NT2/D1 (cell line): ENCODE data around the gene SLC38A8.

Source experiments
- DNase-seq: peaks from one replicate; pipeline ENCODE4 v3.0.0-alpha.2; 2011; ENCODE audit warnings: low read depth, low spot score
- H3K27me3 ChIP-seq: 2 replicates; pipeline ENCODE4 v1.6.0; 2011; ENCODE audit warnings: mild to moderate bottlenecking; ENCODE audit not compliant: insufficient read length, insufficient read depth
- H3K36me3 ChIP-seq: 2 replicates; pipeline ENCODE4 v1.6.1; 2011; ENCODE audit warnings: mild to moderate bottlenecking, low read length, mixed read lengths; ENCODE audit not compliant: insufficient read depth, insufficient read length
- H3K4me1 ChIP-seq: 2 replicates; pipeline ENCODE4 v1.5.1; 2011; ENCODE audit not compliant: insufficient read depth, insufficient read length
- H3K4me3 ChIP-seq: 2 replicates; pipeline ENCODE4 v1.5.1; 2011; ENCODE audit warnings: low read depth; ENCODE audit not compliant: insufficient read length
- H3K9ac ChIP-seq: 2 replicates; pipeline ENCODE4 v1.6.0; 2011; ENCODE audit warnings: low read depth; ENCODE audit not compliant: insufficient read length
- H3K9me3 ChIP-seq: 2 replicates; pipeline ENCODE4 v1.5.1; 2011; ENCODE audit warnings: mild to moderate bottlenecking, low read length; ENCODE audit not compliant: insufficient read depth
- SUZ12 ChIP-seq: IDR thresholded peaks from 2 replicates; pipeline ENCODE4 v1.6.1; 2011; ENCODE audit not compliant: insufficient read length, insufficient read depth; ENCODE audit errors: extremely low read depth
- YY1 ChIP-seq: IDR thresholded peaks from 2 replicates; pipeline ENCODE4 v1.6.1; 2011; ENCODE audit not compliant: insufficient read length, insufficient read depth
- ZNF274 ChIP-seq: IDR thresholded peaks from 2 replicates; pipeline ENCODE4 v1.6.1; 2011; ENCODE audit warnings: mild to moderate bottlenecking, low read depth, low read length

The SLC38A8 gene

DNA sequence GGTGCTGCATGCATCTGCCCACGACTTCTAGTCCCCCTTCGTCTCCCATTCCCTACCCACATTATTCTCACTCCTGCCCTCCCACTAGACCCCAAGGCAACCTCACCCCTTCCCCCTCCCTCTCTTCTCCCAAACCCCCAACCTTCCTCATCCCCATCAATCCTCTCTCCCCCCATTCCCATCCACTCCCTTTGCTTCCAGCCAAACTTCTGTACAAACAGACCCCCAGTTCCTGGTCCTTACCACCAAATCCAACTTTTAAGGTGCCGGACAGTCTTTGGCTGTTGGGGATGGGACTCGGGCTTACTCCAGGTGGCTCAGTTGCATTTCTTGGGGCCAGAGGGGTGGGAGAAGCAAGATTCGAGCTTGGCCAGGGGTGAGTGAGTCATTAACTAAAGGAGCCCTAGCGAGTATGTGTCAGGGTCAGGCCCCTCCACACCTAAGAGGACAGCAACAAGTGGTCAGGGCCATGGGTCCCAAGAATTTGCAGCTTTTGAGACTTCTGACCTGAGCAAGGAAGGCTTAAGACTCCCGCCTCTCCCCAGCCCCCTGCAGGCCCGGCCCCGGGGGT, at the start of gene SLC38A8:
Gene SLC38A8, minus strand, starts transcription at position 488 of the 571 bp plus-strand sequence. CDS start 638 bp downstream, outside the sequence.
- H3K4me3 ChIP-seq = peak within 1 kb of the TSS; percentile 9
- peak within 1 kb of the TSS; percentile 34 for H3K9ac ChIP-seq
- H3K4me1 ChIP-seq = peaks cover 12% of the 10 kb centered on the region
- peaks cover 40% of the 10 kb centered on the region for H3K27me3 ChIP-seq
- H3K36me3 ChIP-seq = peaks cover 2% of the 10 kb centered on the region
- no peak for DNase-seq
- TF ChIP-seq YY1 (no peak), ZNF274 (no peak), SUZ12 (no peak)
- no peaks in the 10 kb centered on the region for H3K9me3 ChIP-seq

DNA sequence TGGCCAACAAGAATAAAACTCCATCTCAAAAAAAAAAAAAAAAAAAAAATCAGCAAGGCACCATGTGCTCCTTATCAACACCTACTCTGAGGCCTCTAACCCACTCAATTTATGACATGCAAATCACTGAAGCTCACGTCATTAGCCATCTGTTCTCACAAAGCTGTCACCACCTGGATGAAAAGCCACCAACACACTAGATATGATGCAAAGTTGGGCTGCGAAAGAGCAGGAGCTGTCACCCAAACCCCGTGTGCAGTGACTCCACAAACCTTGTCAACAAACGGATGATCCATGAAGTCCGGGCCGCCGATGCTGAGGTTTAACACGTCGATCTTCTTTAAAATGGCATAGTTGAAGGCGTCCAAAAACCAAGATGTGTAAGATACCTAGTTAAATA, 48.9 kb upstream of the SLC38A8 start:
- peaks cover 3% of the 10 kb centered on the region for H3K4me1 ChIP-seq
- no peaks in the 10 kb centered on the region for H3K27me3 ChIP-seq
- DNase-seq = no peak
- no peak for TF ChIP-seq YY1
- no peak for TF ChIP-seq SUZ12
- TF ChIP-seq ZNF274 = no peak
- H3K36me3 ChIP-seq = peaks cover 96% of the 10 kb centered on the region
- no peak overlapping the region for H3K9ac ChIP-seq
- H3K4me3 ChIP-seq = no peak overlapping the region
- H3K9me3 ChIP-seq = no peaks in the 10 kb centered on the region

DNA sequence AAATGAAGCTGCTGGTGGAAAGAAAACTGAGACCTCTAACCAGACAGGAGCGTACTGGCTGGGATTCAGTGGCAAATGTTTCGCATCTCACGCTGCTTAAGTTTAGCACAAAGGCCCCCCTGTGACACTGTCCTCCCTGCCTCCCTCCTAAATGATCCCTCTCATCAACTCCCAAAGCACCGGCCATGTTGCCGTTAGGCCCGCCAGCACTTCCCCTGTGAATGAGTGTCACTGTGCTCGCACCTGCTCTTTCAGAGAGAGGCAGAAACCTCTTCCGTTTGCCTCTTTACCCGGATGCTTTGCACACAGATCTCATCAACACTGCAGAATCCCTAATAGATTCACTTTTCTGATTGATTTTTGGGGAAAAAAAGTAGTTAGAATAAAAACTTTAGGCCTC, 47.6 kb upstream of the SLC38A8 start:
- Histone ChIP-seq H3K9me3 (no peaks in the 10 kb centered on the region), H3K36me3 (peaks cover 92% of the 10 kb centered on the region), H3K9ac (no peak overlapping the region), H3K27me3 (no peaks in the 10 kb centered on the region), H3K4me1 (peaks cover 3% of the 10 kb centered on the region), H3K4me3 (no peak overlapping the region)
- no peak for TF ChIP-seq YY1
- TF ChIP-seq ZNF274 = no peak
- TF ChIP-seq SUZ12 = no peak
- no peak for DNase-seq

DNA sequence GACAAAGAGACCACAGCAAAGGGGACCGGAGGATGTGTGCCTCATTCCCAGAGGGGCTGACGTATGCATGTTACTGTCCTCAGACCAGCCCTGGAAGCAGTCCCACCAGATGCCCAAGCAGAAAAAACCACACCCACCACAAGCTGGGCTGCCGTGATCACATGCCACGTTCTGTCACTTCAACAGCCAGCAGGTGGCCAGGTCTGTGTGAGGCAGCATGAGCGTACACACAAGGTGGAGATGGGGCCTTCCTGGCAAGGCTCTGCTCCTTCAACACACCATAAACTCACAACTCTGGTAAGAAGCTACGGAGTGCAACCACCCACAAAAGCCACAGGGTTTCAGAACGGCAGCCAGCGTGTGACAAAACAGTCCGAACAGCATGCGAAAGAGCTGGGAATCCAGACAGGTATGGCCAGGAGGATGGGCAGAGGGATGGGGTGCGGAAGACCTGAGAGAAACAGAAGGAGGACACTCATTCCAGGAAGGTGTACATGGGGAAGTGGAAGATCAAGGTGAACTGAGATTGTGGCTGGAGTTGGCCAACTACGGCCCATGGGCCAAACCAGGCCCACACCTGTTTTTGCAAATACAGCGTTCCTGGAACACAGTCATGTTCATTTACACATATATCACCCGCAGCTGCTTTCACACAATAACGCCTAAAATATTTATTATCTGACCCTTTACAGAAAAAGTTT, 46.2 kb upstream of the SLC38A8 start:
- no peak for TF ChIP-seq SUZ12
- TF ChIP-seq YY1 = no peak
- no peak for TF ChIP-seq ZNF274
- peaks cover 3% of the 10 kb centered on the region for H3K4me1 ChIP-seq
- H3K9ac ChIP-seq = no peak overlapping the region
- no peaks in the 10 kb centered on the region for H3K27me3 ChIP-seq
- no peak for DNase-seq
- no peaks in the 10 kb centered on the region for H3K9me3 ChIP-seq
- no peak overlapping the region for H3K4me3 ChIP-seq
- H3K36me3 ChIP-seq = peaks cover 92% of the 10 kb centered on the region

DNA sequence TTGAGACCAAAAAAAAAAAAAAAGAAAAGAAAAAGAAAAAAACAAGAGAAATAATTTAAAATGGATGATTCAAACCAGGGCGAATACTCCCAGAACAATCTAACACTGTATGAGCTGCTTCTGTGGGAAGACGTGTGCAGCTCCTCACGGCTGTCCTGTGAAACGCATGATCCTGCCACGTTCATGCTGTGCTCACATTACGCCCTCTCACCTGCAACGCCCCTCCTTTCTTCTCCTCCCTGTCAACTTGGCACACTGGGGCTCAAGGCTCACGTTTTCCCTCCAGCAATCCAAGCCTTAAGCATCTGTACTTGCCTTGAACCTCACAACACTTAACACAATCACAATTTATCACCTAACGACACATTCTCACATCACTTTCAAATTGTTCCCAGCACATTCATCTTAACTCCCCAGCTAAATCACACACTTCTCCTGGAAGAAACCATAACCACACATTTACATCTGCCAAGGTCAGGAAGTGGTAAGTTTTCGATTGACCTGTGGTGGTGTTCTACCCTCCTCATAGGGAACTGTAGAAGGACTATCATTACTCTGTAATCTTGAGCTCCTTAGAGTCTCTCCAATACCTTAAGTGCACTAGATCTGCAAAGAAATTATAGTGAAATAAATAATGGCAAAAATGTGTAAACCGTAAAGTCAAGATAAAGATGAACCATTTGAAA, 45.0 kb upstream of the SLC38A8 start:
- Histone ChIP-seq H3K36me3 (peaks cover 92% of the 10 kb centered on the region), H3K9ac (no peak overlapping the region), H3K27me3 (no peaks in the 10 kb centered on the region), H3K4me1 (no peaks in the 10 kb centered on the region), H3K4me3 (no peak overlapping the region), H3K9me3 (no peaks in the 10 kb centered on the region)
- TF ChIP-seq SUZ12 (no peak), YY1 (no peak), ZNF274 (no peak)
- no peak for DNase-seq

DNA sequence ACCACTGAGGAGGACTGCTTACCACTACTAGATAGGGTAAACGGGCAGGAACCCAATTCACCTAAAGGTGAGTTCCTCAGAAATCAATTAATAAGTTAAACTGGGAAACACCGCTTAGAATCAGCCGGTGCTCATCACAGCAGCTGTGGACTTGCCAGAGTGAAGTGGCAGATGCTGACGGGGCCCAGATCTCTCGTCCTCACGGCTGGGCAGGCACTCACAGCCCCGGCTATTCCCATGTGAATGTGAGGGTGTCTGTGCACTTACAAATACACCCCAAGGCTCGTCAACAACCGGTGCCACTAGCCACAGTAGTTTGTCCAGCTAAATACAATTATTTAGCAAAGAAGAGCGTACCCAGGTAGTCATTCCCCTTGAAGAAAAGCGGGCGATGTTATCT, 44.4 kb upstream of the SLC38A8 start:
- H3K27me3 ChIP-seq = no peaks in the 10 kb centered on the region
- TF ChIP-seq SUZ12 (no peak), ZNF274 (no peak), YY1 (no peak)
- DNase-seq = no peak
- H3K9me3 ChIP-seq = no peaks in the 10 kb centered on the region
- H3K36me3 ChIP-seq = peaks cover 92% of the 10 kb centered on the region
- no peaks in the 10 kb centered on the region for H3K4me1 ChIP-seq
- H3K4me3 ChIP-seq = no peak overlapping the region
- H3K9ac ChIP-seq = no peak overlapping the region

DNA sequence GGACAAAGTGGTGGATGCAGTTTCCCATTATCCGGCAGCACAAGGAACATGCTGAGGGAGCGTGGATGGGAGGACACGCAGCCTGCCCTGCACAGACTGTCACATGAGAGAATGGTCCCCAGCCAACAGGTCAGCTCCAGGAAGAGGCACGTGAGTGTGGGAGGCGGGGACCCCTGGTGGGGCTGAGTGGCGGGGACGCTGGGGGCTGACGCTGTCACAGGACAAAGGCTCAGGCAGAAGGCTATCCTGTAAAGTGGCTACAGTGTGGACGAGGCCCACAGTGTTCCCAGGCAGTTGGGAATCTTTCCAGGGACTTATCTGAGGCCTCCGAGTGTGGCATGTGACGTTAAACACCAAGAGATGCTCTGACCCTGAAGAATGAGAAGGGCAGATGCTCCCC, 43.7 kb upstream of the SLC38A8 start:
- no peak overlapping the region for H3K4me3 ChIP-seq

More for the DNA sequence above, 43.7 kb upstream of the SLC38A8 start:
- Histone ChIP-seq H3K36me3 (peaks cover 92% of the 10 kb centered on the region), H3K9me3 (no peaks in the 10 kb centered on the region), H3K9ac (no peak overlapping the region), H3K27me3 (no peaks in the 10 kb centered on the region), H3K4me1 (no peaks in the 10 kb centered on the region)
- DNase-seq = no peak
- no peak for TF ChIP-seq YY1
- TF ChIP-seq SUZ12 = no peak
- no peak for TF ChIP-seq ZNF274
